ENCODE measurements around the gene ATP1B1. TPM values are rescaled to one million over a fixed set of nuclear protein-coding genes. Genes with fewer than 3 reads are reported as not detected.

ATP1B1 gene
- total and polyA plus RNA-seq, 2 of the 13 experiments (the other 11 are each of a cell fraction or from before 2014, with no cell fraction given): 134 to 135 TPM

DNA sequence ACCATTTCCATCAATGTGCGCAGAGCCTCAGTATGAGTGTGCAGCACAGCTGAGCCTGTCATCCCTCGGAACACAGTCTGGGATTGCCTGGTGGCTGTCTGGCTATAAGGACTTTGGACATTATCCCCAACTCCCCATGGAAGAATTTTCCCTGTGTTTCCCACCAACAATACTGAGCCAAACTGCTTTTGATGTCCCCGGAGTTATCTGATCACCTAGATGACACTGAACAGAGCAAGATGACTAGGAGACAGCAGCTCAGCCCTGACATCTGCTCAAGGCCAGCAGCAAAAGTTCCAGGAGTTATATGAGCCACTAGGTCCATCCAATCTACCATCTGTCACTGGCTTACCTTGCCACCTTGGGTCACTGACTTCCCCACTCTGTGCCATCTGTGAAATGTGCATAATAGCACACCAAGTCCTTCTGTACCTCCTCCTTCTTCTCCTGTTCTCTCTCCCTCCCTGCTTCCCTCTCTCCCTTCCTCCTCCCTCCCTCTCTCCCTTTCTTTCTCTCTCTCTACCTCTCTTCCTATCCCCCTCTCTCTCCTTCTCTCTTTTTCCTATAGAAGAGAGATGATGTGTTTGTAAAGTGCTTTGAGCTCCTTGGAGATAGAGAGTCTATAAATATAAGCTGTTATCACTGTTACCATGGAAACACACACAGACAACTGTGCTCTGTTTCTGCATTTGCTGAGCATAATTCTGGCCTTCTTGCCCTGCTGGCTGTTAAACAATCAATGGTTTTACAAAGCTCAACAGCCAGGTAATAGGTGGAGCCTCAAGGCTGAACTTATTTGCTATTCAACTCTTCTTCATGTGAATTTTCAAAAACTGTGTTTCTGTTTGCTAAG, 19.7 kb upstream of the ATP1B1 start (continued):
- TF ChIP-seq GLI4 (CRISPR knock-in tag; IDR thresholded peaks at IDR 0.05; ENCODE audit: borderline replicate concordance): no peak
- peak; percentile 60 for TF ChIP-seq SKI (IDR thresholded peaks at IDR 0.05; ENCODE audit: partially characterized antibody)
- no peak for TF ChIP-seq U2AF1 (optimal IDR thresholded peaks at IDR 0.05; ENCODE audit: low read depth, low read length)
- TF ChIP-seq EP300 (IDR thresholded peaks at IDR 0.05; ENCODE audit: low read depth in 2 of 2, low read length in 2 of 2): no peak; a peak in 1 of 4 replicates
- no peak for TF ChIP-seq EP300 (CRISPR knock-in tag; IDR thresholded peaks at IDR 0.05; ENCODE audit: borderline replicate concordance)
- TF ChIP-seq NR2C2 (CRISPR knock-in tag; IDR thresholded peaks at IDR 0.05; ENCODE audit: borderline replicate concordance): no peak; the same call in 1 of the 2 replicates
- TF ChIP-seq THYN1 (CRISPR knock-in tag; IDR thresholded peaks at IDR 0.05; ENCODE audit: borderline replicate concordance, low read depth): no peak
- no peak for TF ChIP-seq ZNF598 (CRISPR knock-in tag; IDR thresholded peaks at IDR 0.05; ENCODE audit: borderline replicate concordance)
- TF ChIP-seq ZSCAN12 (CRISPR knock-in tag; IDR thresholded peaks at IDR 0.05): no peak
- TF ChIP-seq ZNF337 (CRISPR knock-in tag; IDR thresholded peaks at IDR 0.05; ENCODE audit: borderline replicate concordance, low read depth): no peak
- TF ChIP-seq MIER2 (CRISPR knock-in tag; IDR thresholded peaks at IDR 0.05): 0 out of 2 replicates have a peak, but pooled peaks have one; percentile 22
- TF ChIP-seq ZNF768 (CRISPR knock-in tag; IDR thresholded peaks at IDR 0.05): no peak
- no peak for TF ChIP-seq SRF (IDR thresholded peaks at IDR 0.05; ENCODE audit: low read depth, low read length)
- no peak for TF ChIP-seq ZNF558 (CRISPR knock-in tag; IDR thresholded peaks at IDR 0.05; ENCODE audit: borderline replicate concordance)
- 0 out of 2 replicates have a peak, but pooled peaks have one; percentile 39 for TF ChIP-seq ZBTB20 (CRISPR knock-in tag; IDR thresholded peaks at IDR 0.05; ENCODE audit: borderline replicate concordance, low read depth)
- 0 out of 2 replicates have a peak, but pooled peaks have one; percentile 20 for TF ChIP-seq ZBTB7A (CRISPR knock-in tag; IDR thresholded peaks at IDR 0.05)
- TF ChIP-seq, protein P1, sequence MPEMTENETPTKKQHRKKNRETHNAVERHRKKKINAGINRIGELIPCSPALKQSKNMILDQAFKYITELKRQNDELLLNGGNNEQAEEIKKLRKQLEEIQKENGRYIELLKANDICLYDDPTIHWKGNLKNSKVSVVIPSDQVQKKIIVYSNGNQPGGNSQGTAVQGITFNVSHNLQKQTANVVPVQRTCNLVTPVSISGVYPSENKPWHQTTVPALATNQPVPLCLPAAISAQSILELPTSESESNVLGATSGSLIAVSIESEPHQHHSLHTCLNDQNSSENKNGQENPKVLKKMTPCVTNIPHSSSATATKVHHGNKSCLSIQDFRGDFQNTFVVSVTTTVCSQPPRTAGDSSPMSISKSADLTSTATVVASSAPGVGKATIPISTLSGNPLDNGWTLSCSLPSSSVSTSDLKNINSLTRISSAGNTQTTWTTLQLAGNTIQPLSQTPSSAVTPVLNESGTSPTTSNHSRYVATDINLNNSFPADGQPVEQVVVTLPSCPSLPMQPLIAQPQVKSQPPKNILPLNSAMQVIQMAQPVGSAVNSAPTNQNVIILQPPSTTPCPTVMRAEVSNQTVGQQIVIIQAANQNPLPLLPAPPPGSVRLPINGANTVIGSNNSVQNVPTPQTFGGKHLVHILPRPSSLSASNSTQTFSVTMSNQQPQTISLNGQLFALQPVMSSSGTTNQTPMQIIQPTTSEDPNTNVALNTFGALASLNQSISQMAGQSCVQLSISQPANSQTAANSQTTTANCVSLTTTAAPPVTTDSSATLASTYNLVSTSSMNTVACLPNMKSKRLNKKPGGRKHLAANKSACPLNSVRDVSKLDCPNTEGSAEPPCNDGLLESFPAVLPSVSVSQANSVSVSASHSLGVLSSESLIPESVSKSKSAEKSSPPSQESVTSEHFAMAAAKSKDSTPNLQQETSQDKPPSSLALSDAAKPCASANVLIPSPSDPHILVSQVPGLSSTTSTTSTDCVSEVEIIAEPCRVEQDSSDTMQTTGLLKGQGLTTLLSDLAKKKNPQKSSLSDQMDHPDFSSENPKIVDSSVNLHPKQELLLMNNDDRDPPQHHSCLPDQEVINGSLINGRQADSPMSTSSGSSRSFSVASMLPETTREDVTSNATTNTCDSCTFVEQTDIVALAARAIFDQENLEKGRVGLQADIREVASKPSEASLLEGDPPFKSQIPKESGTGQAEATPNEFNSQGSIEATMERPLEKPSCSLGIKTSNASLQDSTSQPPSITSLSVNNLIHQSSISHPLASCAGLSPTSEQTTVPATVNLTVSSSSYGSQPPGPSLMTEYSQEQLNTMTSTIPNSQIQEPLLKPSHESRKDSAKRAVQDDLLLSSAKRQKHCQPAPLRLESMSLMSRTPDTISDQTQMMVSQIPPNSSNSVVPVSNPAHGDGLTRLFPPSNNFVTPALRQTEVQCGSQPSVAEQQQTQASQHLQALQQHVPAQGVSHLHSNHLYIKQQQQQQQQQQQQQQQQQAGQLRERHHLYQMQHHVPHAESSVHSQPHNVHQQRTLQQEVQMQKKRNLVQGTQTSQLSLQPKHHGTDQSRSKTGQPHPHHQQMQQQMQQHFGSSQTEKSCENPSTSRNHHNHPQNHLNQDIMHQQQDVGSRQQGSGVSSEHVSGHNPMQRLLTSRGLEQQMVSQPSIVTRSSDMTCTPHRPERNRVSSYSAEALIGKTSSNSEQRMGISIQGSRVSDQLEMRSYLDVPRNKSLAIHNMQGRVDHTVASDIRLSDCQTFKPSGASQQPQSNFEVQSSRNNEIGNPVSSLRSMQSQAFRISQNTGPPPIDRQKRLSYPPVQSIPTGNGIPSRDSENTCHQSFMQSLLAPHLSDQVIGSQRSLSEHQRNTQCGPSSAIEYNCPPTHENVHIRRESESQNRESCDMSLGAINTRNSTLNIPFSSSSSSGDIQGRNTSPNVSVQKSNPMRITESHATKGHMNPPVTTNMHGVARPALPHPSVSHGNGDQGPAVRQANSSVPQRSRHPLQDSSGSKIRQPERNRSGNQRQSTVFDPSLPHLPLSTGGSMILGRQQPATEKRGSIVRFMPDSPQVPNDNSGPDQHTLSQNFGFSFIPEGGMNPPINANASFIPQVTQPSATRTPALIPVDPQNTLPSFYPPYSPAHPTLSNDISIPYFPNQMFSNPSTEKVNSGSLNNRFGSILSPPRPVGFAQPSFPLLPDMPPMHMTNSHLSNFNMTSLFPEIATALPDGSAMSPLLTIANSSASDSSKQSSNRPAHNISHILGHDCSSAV (CRISPR knock-in tag; IDR thresholded peaks at IDR 0.05; ENCODE audit: borderline replicate concordance): no peak
- TF ChIP-seq ZNF260 (CRISPR knock-in tag; IDR thresholded peaks at IDR 0.05; ENCODE audit: borderline replicate concordance, low read depth): no peak
- no peak for TF ChIP-seq BRD4 (CRISPR knock-in tag; IDR thresholded peaks at IDR 0.05)
- no peak for TF ChIP-seq ZNF296 (CRISPR knock-in tag; conservative IDR thresholded peaks at IDR 0.05)
- TF ChIP-seq GFI1 (CRISPR knock-in tag; IDR thresholded peaks at IDR 0.05; ENCODE audit: borderline replicate concordance): no peak
- TF ChIP-seq SIN3A (IDR thresholded peaks at IDR 0.05; ENCODE audit: borderline replicate concordance, low read depth, low read length): no peak
